GM18951 (cell line): ENCODE data around the gene DEGS1.

ENCODE experiments used
- POLR2A ChIP-seq: IDR thresholded peaks from 4 replicates; pipeline ENCODE4 v1.6.1; 2011; ENCODE audit warnings: mild to moderate bottlenecking; ENCODE audit not compliant: insufficient read length, insufficient read depth; ENCODE audit errors: extremely low read depth
- in situ Hi-C: fragments of 300-500 bp; cut with MboI; formaldehyde crosslinking; loops from one replicate; pipeline ENCODE4 v1.12.0; 2022; ENCODE audit warnings: low sequenced_read_pairs, mixed read lengths, inconsistent platforms; ENCODE audit not compliant: unreplicated experiment

DEGS1 gene

DNA sequence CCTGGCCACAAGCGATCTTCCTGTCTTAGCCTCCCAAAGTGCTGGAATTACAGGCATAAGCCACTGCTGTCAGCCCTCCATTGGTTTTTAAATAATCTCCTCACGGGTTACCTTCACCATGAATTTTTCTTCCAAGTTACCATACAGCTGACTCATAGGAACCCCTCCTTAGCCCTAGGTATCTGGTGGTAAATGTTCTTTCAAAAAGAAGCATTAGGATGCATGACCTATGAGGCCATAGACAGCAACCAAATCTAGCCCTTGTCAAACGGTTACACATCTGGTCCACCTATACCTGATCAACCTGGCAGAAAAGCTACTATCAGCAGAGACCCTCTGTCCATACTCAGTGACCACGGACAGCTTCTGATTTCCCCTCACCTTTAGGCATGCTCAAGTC is 12.7 kb upstream of the DEGS1 start:
- in situ Hi-C loops: no loop called here
- TF ChIP-seq POLR2A: no peak

DNA sequence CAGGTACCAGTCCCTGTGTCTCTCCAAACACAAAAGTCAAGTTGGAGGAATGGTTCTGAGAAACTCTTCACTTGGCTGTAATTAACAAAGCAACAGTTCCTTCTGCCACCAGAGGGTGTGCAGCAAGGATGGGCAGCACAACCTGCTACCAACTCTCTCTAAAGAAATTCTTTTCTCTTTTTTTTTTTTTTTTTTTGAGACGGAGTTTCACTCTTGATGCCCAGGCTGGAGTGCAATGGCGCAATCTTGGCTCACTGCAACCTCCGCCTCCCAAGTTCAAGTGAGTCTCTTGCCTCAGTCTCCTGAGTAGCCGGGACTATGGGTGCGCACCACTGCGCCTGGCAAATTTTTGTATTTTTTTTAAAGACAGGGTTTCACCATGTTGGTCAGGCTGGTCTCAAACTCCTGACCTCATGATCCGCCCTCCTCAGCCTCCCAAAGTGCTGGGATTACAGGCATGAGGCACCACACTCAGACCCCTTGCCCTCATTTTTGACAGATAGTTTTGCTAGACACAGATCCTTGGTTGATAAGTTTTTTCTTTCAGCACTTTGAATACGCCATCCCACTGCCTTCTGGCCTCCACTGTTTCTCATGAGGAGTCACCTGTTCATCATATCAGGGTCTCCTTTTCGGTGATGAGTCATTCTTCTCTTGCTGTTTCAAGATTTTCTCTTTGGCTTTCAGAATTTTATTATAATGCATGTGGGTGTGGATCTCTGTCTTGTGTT is 12.1 kb upstream of the DEGS1 start:
- no peak for TF ChIP-seq POLR2A
- in situ Hi-C loops: no loop called here

DNA sequence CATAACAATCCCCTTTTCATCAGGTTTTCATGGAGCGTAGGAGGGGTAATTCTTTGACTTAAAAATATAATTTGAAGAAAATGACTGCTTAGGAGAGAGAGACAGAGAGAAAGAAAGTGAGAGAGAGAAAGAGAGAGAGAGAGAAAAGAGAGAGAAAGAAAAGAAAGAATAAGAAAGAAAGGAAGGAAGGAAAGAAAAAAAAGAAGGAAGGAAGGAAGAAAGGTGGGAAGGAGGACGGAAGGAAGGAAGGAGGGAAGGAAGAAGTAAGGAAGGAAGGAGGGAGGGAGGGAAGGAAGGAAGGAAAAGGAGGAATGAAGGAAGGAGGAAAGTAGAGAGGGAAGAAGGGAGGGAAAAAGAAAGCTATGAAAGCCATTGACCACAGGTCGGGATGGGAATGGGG is 10.8 kb upstream of the DEGS1 start:
- TF ChIP-seq POLR2A: no peak
- in situ Hi-C loops: no loop called here

DNA sequence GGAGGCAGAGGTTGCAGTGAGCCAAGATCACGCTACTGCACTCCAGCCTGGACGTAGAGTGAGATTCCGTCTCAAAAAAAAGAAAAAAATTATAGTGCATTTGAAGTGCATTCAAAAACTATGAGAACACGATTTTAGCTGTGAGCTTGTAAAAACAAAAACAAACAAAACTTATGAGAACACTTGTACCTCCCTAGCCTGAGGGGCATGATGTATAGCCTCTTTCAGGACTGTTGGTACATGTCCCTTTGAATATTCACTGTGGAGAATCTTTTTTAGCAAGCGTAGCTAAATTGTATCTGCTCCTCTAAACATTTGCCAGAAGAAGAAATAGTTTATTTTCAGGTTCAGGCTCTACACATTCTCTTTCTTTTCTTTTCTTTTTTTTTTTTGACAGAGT is 9.5 kb upstream of the DEGS1 start:
- in situ Hi-C loops: no loop called here
- no peak for TF ChIP-seq POLR2A

DNA sequence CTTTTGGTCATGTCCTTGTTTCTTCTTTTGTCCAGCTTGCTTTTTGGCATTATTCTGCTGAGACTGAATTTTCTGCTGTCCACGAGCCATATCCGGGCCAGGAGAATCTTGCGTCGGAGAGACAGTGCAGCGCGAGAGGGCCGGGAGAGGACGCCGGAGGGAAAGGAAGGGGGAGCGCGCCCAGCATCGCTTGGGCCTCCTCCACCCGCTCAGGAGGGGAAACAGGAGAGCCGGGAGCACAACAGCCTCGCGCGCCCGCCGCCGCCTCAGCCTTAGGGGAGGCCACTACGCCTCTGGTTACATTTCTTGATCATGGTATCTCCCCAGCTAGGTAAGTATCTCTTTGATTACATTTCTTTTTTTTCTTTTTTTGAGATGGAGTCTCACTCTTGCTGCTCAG is 7.4 kb upstream of the DEGS1 start:
- in situ Hi-C loops: no loop called here
- TF ChIP-seq POLR2A: no peak

DNA sequence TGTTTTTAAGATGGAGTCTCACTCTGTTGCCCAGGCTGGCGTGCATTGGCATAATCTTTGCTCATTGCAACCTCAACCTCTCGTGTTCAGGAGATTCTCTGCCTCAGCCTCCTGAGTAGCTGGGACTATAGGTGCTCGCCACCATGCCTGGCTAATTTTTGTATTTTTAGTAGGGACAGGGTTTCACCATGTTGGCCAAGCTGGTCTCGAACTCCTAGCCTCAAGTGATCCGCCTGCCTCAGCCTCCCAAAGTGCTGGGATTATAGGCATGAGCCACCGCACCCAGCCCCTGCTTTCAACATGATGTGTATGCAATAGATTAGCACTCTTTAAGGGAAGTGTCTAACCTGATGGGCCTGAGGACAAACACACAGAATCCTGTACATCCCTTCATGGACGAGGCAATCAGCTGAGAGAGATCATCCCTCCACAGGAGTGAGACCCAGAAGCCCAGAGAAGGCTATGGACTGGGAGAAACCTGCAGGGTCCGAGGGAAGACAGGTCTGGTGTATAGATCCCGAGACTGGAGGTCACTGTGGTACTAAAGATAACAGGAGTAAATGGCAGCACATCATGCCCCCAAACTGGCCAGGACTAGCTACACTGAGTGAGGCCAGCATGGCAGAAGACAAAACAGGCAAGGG is 5.6 kb upstream of the DEGS1 start:
- TF ChIP-seq POLR2A: no peak
- in situ Hi-C loops: no loop called here

DNA sequence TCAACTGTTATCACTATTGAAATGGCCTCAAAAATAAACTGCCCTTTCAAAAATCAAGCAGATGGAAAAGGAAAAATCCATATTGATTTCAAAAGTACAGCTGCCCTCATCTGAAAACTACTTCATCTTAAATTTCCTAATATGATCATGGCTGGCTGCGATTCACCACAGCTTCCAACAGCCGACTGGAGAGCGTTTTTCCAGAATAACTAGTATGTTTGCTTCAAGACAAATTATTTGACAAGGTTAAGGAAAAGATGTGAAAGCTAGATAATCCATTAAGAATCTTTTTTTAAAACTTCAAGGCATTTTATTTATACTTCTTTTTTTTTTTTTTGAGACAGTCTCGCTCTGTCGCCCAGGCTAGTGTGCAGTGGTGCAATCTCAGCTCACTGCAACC is 4.1 kb upstream of the DEGS1 start:
- in situ Hi-C loops: no loop called here
- no peak for TF ChIP-seq POLR2A

DNA sequence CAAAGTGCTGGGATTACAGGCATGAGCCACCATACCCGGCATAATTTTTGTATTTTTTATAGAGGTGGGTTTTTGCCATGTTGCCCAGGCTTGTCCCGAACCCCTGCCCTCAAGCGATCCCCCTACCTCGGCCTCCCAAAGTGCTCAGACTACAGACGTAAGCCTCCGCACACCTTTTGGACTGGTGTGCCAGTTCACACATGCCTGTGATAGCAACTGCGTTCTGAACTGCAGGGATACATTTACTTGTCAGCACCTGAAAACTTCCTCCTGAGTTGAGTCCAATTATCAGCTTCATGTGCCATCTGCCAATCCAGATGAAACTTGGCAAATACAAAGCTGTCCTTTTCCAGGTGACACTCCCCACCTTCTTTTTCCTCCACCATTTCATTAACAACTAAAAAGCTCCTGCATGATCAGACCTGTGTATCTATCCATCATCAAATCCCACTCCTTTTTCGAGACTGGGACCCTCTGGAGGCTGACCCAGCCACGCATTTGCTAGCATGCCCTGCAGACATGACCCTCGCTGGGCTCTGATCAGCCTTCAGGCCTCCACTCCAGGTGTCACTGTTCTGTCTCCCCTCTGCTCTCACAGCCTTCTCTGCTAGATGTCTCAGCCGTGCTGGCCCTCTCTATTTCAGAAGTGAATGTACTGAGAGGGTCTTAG is 2.1 kb upstream of the DEGS1 start:
- no peak for TF ChIP-seq POLR2A
- in situ Hi-C loops: no loop called here

DNA sequence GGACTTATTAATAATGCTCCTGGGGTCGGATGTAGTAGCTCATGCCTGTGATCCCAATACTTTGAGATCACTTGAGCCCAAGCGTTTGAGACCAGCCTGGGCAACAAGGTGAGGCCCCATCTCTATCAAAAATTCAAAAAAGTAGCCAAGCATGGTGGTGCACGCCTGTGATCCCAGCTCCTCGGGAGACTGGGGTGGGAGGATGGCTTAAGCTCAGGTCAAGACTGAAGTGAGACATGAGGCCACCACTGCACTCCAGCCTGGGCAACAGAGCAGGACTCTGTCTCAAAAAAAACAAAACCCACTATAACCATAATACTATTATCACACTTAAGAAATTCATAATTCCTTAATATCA is 1.6 kb upstream of the DEGS1 start:
- TF ChIP-seq POLR2A: no peak
- in situ Hi-C loops: no loop called here

DNA sequence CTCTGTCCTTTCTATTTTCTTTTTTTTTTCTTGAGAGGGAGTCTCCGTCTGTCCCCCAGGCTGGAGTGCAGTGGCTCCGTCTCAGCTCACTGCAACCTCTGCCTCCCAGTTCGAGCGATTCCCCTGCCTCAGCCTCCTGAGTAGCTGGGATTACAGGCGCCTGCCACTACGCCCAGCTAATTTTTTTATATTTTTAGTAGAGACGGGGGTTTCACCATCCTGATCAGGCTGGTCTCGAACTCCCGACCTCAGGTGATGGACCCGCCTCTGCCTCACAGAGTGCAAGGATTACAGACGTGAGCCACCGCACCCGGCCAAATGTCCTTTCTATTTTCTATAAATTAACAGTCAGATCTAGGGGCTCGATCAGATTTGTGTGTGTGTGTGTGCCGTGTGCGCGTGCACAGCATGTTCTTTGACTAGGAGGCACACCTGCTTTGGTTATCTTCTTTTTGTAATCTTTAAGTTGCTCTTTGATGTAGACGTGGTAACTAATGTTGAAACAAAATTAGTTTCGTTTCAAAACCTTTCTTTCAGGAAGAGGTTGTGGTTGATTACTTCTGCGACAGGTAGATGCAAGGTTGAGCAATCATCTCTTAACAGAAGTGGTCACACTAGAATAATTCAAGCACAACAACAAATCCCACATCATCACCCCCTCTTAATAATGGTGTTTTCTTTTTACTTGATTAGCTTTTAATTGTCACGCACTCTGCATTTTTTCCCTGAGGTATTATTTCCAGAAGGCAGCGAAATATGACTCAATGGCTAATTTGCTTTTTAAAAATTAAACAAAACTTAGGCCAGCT is 779 bp upstream of the DEGS1 start:
- in situ Hi-C loops: no loop called here
- no peak for TF ChIP-seq POLR2A

DNA sequence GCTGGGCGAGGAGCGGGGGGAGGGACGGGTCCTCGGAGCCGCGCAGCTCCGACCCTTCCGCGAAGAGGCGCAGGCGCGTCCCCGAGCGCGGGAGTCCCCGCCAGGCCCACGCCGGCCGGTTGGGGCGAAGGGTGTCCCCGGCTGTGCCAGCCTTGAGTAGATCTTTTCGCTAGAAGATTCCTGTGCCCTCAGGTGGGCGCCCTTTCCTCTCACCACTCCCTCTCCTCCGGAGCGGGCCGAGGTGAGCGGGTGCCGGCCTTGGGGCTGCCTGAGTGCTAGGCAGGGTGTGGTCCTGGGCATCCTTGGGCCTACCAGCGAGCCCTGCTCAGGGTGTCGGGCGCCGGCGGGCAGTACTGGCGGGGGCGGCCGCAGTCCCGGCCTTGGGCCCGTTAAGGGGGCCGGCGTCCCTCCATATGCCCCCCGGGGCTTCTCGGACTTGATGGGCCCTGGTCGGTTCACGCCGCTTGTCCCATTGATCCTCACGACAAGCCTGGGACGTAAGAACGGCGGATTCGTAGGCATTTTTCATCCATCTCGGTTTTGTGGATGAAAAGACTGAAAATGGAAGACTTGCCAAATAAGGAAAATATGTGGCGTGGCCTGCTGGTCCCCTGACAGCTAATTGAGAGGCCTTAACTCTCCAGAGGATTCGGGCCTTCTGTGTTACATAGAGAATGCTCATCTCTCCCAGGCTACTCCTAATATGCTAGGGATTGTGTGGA is 712 bp downstream of the DEGS1 start:
- in situ Hi-C loops: no loop called here
- TF ChIP-seq POLR2A: no peak

DNA sequence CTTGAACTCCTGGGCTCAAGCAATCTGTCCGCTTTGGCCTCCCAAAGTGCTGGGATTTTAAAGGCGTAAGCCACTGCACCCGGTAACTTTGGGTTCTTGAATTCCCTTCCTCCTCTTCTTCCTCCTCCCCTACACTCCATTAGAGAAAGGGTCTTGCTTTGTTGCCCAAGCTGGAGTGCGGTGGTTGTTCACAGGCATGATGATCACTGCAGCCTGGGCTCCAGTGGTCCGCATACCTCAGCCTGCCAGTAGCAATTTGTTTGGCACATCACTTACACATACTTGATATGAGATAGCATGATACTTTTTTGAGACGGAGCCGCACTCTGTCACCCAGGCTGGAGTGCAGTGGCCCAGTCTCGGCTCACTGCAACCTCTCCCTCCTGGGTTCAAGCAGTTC is 2.2 kb downstream of the DEGS1 start:
- in situ Hi-C loops: no loop called here
- no peak for TF ChIP-seq POLR2A

DNA sequence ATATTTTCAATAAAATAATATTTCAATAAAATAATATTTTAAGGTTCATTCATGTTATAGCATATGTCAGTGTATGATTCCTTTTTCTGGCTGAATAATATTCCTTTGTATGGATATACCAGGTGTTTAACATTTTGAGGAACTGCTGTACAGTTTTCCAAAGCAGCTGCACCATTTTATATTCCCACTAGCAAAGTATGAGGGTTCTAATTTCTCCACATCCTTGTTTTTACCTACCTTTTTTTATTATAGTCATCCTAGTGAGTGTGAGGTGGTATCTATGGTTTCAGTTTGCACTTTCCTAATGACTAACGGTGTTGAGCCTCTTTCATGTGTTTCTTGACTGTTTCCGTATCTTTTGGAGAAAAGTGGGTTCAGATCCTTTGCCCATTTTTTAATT is 5.2 kb downstream of the DEGS1 start:
- in situ Hi-C loops: no loop called here
- TF ChIP-seq POLR2A: no peak
